Keratinocyte (primary cell): ENCODE data around the gene SLC4A2. TPM values are rescaled to one million over a fixed set of nuclear protein-coding genes. Genes with fewer than 3 reads are reported as not detected.

ENCODE experiments used
- DNase-seq: peaks from one replicate; pipeline ENCODE4 v3.0.0-alpha.2; 2011; ENCODE audit warnings: low read depth, missing footprints, low spot score
- FAIRE-seq: peaks from 2 replicates; lab custom pipeline; 2011; peaks lifted over from hg19 to GRCh38; lab: Jason Lieb, UNC
- H2AFZ ChIP-seq: 2 replicates; pipeline ENCODE4 v1.6.0; 2012; ENCODE audit warnings: low read length, control low read depth, inconsistent platforms; ENCODE audit not compliant: control insufficient read depth
- H3K27ac ChIP-seq: 2 replicates; pipeline ENCODE4 v1.5.1; 2011; ENCODE audit warnings: low read length; ENCODE audit not compliant: control insufficient read depth, insufficient read depth
- H3K27me3 ChIP-seq: 3 replicates; pipeline ENCODE4 v1.6.0; 2011; ENCODE audit warnings: low read length; ENCODE audit not compliant: control insufficient read depth, insufficient read depth; ENCODE audit errors: extremely low read depth
- H3K36me3 ChIP-seq, 2 experiments: 2 replicates in 1 of 2; 3 replicates in 1 of 2; pipeline ENCODE4 v1.5.1; 2011; ENCODE audit warnings: low read length in 2 of 2, mild to moderate bottlenecking in 1 of 2; ENCODE audit not compliant: control insufficient read depth in 2 of 2, insufficient read depth in 2 of 2; ENCODE audit errors: extremely low read depth in 1 of 2
- H3K4me1 ChIP-seq: 3 replicates; pipeline ENCODE4 v1.5.1; 2011; ENCODE audit warnings: low read length; ENCODE audit not compliant: control insufficient read depth, insufficient read depth; ENCODE audit errors: extremely low read depth
- H3K4me2 ChIP-seq: 3 replicates; pipeline ENCODE4 v1.6.0; 2011; ENCODE audit warnings: low read depth, low read length; ENCODE audit not compliant: control insufficient read depth, insufficient read depth; ENCODE audit errors: extremely low read depth
- H3K4me3 ChIP-seq, 3 experiments: fragments of 200-600 bp in 1 of 3; sonication (generic) in 1 of 3; 2 replicates in 2 of 3; 3 replicates in 1 of 3; pipeline ENCODE4 v1.5.1; 2011 to 2016; ENCODE audit warnings: low read length in 3 of 3, mild to moderate bottlenecking in 3 of 3, control low read depth in 2 of 3, inconsistent platforms in 1 of 3, low read depth in 1 of 3, mixed read lengths in 1 of 3, mixed run types in 1 of 3, moderate library complexity in 1 of 3; ENCODE audit not compliant: control insufficient read depth in 2 of 3, insufficient read depth in 2 of 3; ENCODE audit errors: extremely low read depth in 1 of 3
- H3K79me2 ChIP-seq: 2 replicates; pipeline ENCODE4 v1.6.0; 2012; ENCODE audit warnings: low read length; ENCODE audit not compliant: control insufficient read depth, insufficient read depth
- H3K9ac ChIP-seq: 3 replicates; pipeline ENCODE4 v1.6.0; 2011; ENCODE audit warnings: low read length; ENCODE audit not compliant: control insufficient read depth, insufficient read depth; ENCODE audit errors: extremely low read depth
- H3K9me1 ChIP-seq: 3 replicates; pipeline ENCODE4 v1.6.0; 2011; ENCODE audit warnings: low read length; ENCODE audit not compliant: control insufficient read depth, insufficient read depth; ENCODE audit errors: extremely low read depth
- H3K9me3 ChIP-seq: 2 replicates; pipeline ENCODE4 v1.5.1; 2012; ENCODE audit warnings: low read depth, low read length; ENCODE audit not compliant: control insufficient read depth
- H4K20me1 ChIP-seq: 3 replicates; pipeline ENCODE4 v1.6.0; 2011; ENCODE audit warnings: low read length; ENCODE audit not compliant: control insufficient read depth, insufficient read depth; ENCODE audit errors: extremely low read depth
- CTCF ChIP-seq, 3 experiments: IDR thresholded peaks in 1 of 3; conservative IDR thresholded peaks in 1 of 3; optimal IDR thresholded peaks in 1 of 3; 2 replicates in 2 of 3; 3 replicates in 1 of 3; pipeline versions ENCODE3 to v1.5.1; 2011; ENCODE audit warnings: low read length in 3 of 3, mild to moderate bottlenecking in 3 of 3, moderate library complexity in 2 of 3, control low read depth in 1 of 3, inconsistent platforms in 1 of 3; ENCODE audit not compliant: insufficient read depth in 2 of 3; ENCODE audit errors: extremely low read depth in 1 of 3
- EZH2 ChIP-seq: IDR thresholded peaks from one replicate; pipeline ENCODE4 v1.6.1; 2012; ENCODE audit warnings: inconsistent platforms, mild to moderate bottlenecking, low read length, moderate library complexity
- dilution Hi-C: fragments of 300-500 bp; cut with MboI; formaldehyde crosslinking; loops from one replicate; pipeline ENCODE4 v1.7.0; 2020; ENCODE audit warnings: low sequenced_read_pairs; ENCODE audit not compliant: extremely low pct_ligation_motif_present
- polyA plus RNA-seq, 5 experiments: library from polyadenylated mRNA; depleted of rRNA in 3 of 5; stranded (reverse) in 3 of 5; stranded (forward) in 1 of 5; unstranded in 1 of 5; fragments of >200 nt; gene quantifications; 1 replicate in 1 of 5; 2 replicates in 3 of 5; 3 replicates in 1 of 5; pipeline versions ENCODE4 v1.2.1 to v1.2.3, GENCODE V29; 2011 to 2012; ENCODE audit warnings: missing spikeins in 2 of 5, low read depth in 1 of 5, low replicate concordance in 1 of 5

Gene SLC4A2
- polyA plus RNA-seq, 1 donor (not counting 4 experiments of a cell fraction or from before 2014, with no cell fraction given), result 33.8 TPM

- H3K79me2 ChIP-seq, result peaks cover 28% of the 10 kb centered on the region
- H3K36me3 ChIP-seq, result peaks cover 7% of the 10 kb centered on the region in 2 experiments
- DNase-seq (peak; percentile 98), FAIRE-seq (peak; percentile 55)
- no peaks in the 10 kb centered on the region for H4K20me1 ChIP-seq
- TF ChIP-seq EZH2, result no peak
- no peak for TF ChIP-seq CTCF (optimal IDR thresholded peaks at IDR 0.05 in 1 of 3, IDR thresholded peaks at IDR 0.05 in 1 of 3, conservative IDR thresholded peaks at IDR 0.05 in 1 of 3; ENCODE audit: extremely low read depth in 1 of 3, insufficient read depth in 2 of 3, low read length in 3 of 3)
- peak overlapping the region; percentile 99 for H3K4me2 ChIP-seq
- peak overlapping the region; percentile 60 for H2AFZ ChIP-seq
- H3K4me3 ChIP-seq, result peak overlapping the region; percentile 47 to 90 (median 87)
- peak overlapping the region; percentile 95 for H3K27ac ChIP-seq
- H3K9ac ChIP-seq, result peak overlapping the region; percentile 77
- H3K9me3 ChIP-seq, result no peaks in the 10 kb centered on the region
- H3K27me3 ChIP-seq, result no peaks in the 10 kb centered on the region
- peaks cover 41% of the 10 kb centered on the region for H3K4me1 ChIP-seq
- dilution Hi-C loops, result no loop called here
- H3K9me1 ChIP-seq, result peaks cover 4% of the 10 kb centered on the region
These were observed 1.2 kb upstream of the SLC4A2 start for GRCh38 chr7:151057989-151058780.

- H3K36me3 ChIP-seq, result peaks cover 7% of the 10 kb centered on the region in 2 experiments
- dilution Hi-C loops, result no loop called here
- peaks cover 4% of the 10 kb centered on the region for H3K9me1 ChIP-seq
- H2AFZ ChIP-seq, result peak overlapping the region; percentile 74
- no peaks in the 10 kb centered on the region for H3K27me3 ChIP-seq
- H3K4me2 ChIP-seq, result peak overlapping the region; percentile 99
- H3K27ac ChIP-seq, result peak overlapping the region; percentile 95
- no peaks in the 10 kb centered on the region for H3K9me3 ChIP-seq
- H4K20me1 ChIP-seq, result no peaks in the 10 kb centered on the region
- peak overlapping the region; percentile 67 to 90 (median 70) for H3K4me3 ChIP-seq
- H3K79me2 ChIP-seq, result peaks cover 31% of the 10 kb centered on the region
- peaks cover 43% of the 10 kb centered on the region for H3K4me1 ChIP-seq
- H3K9ac ChIP-seq, result peak overlapping the region; percentile 77
- no peak for TF ChIP-seq EZH2
- no peak for FAIRE-seq
- DNase-seq, result no peak
These were observed 515 bp upstream of the SLC4A2 start for GRCh38 chr7:151058781-151059366.
